GM21737 (cell line): ENCODE data around the gene C1orf50.
"Not testable (repeated sequence)": the region's sequence is repeated elsewhere in the genome, so short reads cannot be mapped to it uniquely, and the experiment has no call there.

ENCODE experiments used
- ATAC-seq: cut with Tn5 transposase; IDR thresholded peaks from one replicate; pipeline ENCODE4 v1.9.1; 2021; ENCODE audit warnings: mild to moderate bottlenecking, moderate library complexity; ENCODE audit not compliant: unreplicated experiment

Gene C1orf50

GRCh38 chr1:42797414-42797813, 30.4 kb downstream of the C1orf50 start:
- no peak for ATAC-seq

- ATAC-seq = no peak
Measured at GRCh38 chr1:42797979-42798378, 30.9 kb downstream of the C1orf50 start.

- ATAC-seq = no peak
Measured at GRCh38 chr1:42801832-42802473, 34.9 kb downstream of the C1orf50 start.

- no peak for ATAC-seq
Measured at GRCh38 chr1:42806171-42806570, 39.1 kb downstream of the C1orf50 start.

- no peak for ATAC-seq
Measured at GRCh38 chr1:42806593-42806992, 39.5 kb downstream of the C1orf50 start.

- no peak for ATAC-seq
Measured at GRCh38 chr1:42807056-42807668, 40.1 kb downstream of the C1orf50 start.

- ATAC-seq = not testable (repeated sequence)
Measured at GRCh38 chr1:42814815-42815214, 47.8 kb downstream of the C1orf50 start.

- ATAC-seq = no peak
Measured at GRCh38 chr1:42815941-42816584, 49.0 kb downstream of the C1orf50 start.

- ATAC-seq = peak; percentile 77
Measured at GRCh38 chr1:42816585-42817439, 49.8 kb downstream of the C1orf50 start, which contains the start of the genes ERMAP and SVBP. ERMAP (plus strand) TSS chr1:42817122; CDS start chr1:42830449, 13,327 bp downstream. SVBP (minus strand) TSS chr1:42817397; CDS start chr1:42816544, 853 bp downstream.

- no peak for ATAC-seq
Measured at GRCh38 chr1:42817440-42817767, 50.4 kb downstream of the C1orf50 start.

GRCh38 chr1:42817976-42818375, 50.9 kb downstream of the C1orf50 start:
- no peak for ATAC-seq

- no peak for ATAC-seq
Measured at GRCh38 chr1:42820813-42821212, 53.8 kb downstream of the C1orf50 start.

- ATAC-seq = no peak
Measured at GRCh38 chr1:42821690-42822089, 54.6 kb downstream of the C1orf50 start.

- no peak for ATAC-seq
Measured at GRCh38 chr1:42822800-42823392, 55.8 kb downstream of the C1orf50 start.

- ATAC-seq = no peak
Measured at GRCh38 chr1:42824481-42825035, 57.5 kb downstream of the C1orf50 start.

GRCh38 chr1:42825036-42825851, 58.2 kb downstream of the C1orf50 start:
- ATAC-seq = no peak
